Stimulated activated CD8-positive, alpha-beta memory T cell treated with anti-CD3 and anti-CD28 coated beads, Interleukin-4, amount 100 ng/mL, for 4 hours (primary cell): ENCODE data around the gene MAN2A2.

Experiments used
- DNase-seq, 2 donors: peaks; one replicate each; pipeline ENCODE4 v3.0.0-alpha.2; 2020; ENCODE audit warnings: low read depth in 2 of 2, low spot score in 1 of 2

Gene MAN2A2

DNA sequence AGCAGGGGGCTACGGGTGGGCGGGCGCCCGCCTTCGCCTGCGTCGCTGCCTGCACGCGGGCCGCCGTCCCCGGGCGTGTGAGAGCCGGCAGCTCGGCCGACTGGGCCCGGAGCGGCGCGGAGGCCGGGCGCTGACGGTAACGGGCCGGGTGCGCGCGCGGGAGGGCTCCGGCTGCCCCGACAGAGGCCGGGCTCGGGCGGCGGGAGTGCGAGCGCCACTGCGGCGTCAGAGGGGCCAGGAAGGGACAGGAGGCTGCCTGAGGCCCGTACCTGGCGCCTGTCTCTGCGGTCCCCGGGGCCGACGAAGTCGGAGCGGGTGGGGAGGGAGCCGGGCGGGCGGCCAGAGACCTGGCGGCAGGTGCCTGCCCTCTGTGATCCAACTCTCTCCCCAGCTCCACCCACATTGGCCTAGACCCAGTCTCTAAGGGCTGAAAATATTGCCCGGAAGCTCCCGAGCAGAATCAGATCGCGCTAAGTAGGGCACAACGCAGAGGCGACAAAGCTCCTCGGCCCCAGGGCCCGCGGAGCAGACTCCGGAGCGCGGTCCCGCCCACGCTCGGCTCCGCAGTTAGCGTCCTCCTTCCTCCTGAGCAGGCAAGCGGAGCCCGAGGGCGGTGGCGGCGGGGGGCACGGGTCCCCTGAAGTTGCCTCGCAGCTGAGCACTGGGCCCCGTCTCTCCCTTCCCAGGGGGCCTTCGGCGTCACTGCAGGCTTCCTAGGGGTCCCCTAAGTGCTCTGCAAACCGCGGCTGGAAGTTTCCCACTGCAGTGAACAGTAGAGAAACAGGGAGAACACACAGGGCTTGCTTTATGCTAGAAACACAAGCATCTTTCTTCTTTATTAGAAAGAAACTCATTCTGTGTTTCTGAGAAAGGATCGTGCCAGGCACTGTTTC, at the start of gene MAN2A2:
Gene MAN2A2, plus strand, starts transcription at position 463 of the 893 bp plus-strand sequence. CDS start 906 bp downstream, outside the sequence.
- DNase-seq = peak; percentile 58 to 69

DNA sequence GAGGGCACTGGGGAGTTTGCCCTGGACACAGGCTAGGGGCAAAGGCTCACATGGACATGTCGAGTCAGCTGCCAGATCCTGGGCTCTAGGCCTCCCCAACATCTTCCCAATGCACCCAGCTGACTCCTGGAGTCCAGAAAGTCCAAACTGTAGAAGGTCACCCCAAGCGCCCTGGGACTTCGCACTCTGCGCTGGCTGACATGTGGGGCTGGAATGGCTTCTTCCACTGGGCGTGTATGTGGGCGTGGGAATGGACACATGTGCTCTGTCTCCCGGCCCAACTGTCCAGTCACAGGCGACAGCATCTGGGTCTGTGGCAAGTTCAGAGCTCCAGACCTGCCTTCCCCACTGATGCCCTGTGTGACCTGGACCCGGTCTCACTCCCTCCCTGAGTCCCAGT, 48.0 kb upstream of the MAN2A2 start:
- no peak for DNase-seq

- DNase-seq = no peak
Measured at GRCh38 chr15:90857337-90857736, 45.8 kb upstream of the MAN2A2 start.

- no peak for DNase-seq
Measured at GRCh38 chr15:90857883-90858443, 45.1 kb upstream of the MAN2A2 start.

DNA sequence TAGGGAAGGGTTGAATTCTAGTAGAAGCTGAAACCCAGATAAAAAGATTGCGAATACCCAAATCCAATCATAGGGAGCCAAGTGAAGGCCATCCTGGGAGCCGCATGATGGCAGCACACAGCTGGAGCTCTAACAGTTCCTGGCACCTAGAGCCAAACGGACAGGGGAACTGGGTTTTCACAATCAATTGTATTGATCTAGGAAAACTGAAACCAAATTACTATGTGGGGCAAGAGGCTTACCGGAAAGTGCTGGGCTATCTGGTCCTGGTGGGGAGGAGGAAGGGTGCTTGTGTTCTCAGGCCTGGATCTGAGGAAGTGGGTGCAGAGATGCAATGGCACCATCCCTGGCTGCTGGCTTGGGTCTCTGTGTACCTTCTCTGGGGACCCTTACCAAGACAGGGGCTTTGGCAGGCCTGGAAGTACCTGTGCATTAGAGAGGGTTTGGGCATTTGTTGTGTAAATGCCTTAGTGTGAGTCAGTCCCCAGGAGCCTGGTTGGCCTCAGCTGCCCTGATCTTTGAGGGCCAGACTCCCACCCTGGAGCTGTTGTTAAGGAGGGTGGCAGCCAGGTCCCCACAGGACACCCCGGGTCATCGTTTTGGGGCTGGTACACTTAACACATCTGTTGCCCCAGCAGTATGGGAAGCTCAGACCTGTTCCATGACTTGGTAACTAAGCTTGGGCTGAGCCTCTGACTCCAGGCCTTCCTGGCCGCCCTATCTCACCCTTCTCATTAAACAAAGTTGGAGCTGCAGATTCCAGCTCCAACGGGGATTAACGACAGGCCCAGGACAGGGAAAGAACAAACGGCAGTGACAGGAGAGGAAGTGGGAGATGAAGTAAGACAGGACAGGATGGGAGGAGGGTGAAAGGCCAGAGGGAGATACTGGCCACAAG, 43.6 kb upstream of the MAN2A2 start:
- DNase-seq = no peak

DNA sequence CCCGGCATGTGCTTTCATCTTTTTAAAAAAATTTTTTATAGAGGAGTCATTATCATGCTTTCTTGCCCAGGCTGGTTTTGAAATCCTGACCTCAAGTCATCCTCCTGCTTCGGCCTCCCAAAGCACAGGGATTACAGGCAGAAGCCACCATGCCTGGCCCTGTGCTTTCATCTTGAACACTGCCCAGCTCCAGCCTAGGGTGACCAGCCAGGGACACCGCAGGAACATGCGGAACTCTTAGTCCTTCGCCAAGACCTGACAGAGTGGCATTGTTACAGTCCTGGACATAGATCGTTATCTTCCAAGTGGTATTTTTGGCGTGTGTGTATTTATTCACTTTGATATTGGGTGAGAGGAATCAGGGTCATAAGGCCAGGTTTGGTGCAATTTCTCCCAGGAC, 42.7 kb upstream of the MAN2A2 start:
- DNase-seq = no peak

GRCh38 chr15:90860942-90861675, 42.0 kb upstream of the MAN2A2 start:
- no peak for DNase-seq

GRCh38 chr15:90862487-90862886, 40.6 kb upstream of the MAN2A2 start:
- DNase-seq = no peak

DNA sequence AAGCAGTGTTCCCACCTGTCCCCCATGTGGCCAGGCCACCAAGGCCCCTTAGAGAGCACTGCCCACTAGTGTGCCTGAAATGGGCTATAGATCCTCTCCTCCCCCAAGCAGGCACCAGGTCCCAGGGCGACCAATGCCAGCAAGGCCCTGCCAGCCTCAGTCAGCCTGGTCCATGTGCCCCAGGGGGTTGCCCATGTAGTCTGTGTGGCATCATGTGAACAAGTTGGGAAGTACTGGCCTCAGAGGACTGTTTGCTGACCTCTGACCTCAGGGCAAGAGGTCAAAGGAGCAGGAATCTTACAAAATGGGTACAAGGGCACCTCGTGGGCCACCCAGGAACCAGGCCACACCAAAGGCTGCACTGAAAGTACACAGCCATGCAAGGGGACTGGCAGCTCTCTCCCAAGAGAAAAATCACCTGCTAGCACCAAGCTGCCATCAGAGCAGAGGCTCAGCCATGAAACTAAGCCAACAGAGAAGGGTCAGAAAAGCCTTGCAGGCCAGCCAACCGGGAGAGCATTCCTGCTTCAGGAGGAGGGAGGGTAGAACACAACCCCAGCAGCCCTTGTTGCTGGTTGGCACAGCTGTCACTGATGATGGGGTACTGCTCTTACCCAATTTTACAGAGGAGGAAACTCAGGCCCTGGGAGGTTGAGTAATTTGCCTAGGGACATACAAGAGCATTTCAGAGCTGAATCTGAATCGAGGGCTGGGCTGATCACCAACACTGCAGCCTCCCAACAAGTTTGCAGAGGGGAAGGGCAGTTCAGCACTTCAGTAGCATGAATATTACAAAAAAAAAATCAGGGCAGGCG, 39.9 kb upstream of the MAN2A2 start:
- DNase-seq = no peak

- no peak for DNase-seq
Measured at GRCh38 chr15:90863987-90864386, 39.1 kb upstream of the MAN2A2 start.

DNA sequence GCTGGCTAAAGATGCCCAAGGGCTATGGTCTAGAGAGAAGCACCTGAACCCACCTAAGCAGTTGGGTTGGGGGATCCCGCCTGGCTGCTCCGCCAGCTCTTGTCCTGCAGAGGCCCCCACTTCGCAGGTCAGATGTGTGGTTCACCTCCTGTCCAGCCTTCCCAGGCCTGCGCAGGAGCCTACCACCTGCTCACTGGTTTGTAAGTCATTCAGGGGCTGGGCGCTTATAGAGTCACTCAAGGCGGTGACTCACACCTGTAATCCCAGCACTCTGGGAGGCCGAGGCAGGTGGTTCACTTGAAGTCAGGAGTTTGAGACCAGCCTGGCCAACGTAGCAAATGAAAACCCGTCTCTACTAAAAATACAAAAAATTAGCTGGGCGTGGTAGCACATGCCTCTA, 38.6 kb upstream of the MAN2A2 start:
- no peak for DNase-seq

- DNase-seq = no peak
Measured at GRCh38 chr15:90865702-90866101, 37.4 kb upstream of the MAN2A2 start.

GRCh38 chr15:90866161-90866715, 36.9 kb upstream of the MAN2A2 start:
- no peak for DNase-seq

DNA sequence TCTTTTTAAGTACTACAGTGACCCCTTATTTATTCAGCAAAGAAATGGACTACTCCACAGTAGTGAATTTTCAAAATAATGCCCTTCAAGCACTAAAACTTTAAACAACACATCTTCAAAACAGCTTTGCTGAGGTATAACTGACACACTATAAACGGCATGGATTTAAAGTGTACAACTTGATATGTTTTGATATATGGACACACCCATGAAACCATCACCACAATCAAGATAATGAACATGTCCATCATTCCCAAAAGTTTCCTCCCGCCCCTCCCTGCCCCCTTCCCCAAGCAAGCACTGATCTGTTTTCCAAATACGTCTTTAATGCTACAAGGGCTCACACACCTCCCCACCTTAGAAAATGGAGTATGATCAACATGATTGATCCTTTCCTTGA, 36.3 kb upstream of the MAN2A2 start:
- DNase-seq = no peak

DNA sequence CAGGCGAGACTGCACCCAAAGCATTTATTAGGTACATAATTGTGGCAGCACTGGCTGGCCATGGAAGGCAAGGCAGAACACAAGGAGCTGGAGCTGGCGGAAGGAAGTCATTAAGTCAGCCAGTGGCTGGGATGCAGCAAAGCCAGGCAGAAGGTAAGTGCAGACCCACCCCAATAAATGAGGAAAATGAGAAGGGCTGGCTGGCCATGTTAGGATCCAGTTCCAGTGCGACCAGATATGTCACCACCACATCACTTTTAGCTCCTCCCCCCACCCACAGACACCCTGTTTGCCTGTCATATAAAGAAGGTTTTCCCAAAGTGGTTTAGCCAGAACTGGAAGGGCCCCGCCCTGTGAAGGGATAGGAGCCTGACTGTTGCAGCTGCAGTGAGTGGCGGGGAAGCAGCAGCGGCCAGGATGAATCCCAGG, 34.8 kb upstream of the MAN2A2 start, which contains the start of gene FURIN:
Gene FURIN, plus strand, starts transcription at position 328 of the 429 bp plus-strand sequence. CDS start 7,153 bp downstream, outside the sequence.
- no peak for DNase-seq

GRCh38 chr15:90869140-90869541, 34.0 kb upstream of the MAN2A2 start:
- no peak for DNase-seq

DNA sequence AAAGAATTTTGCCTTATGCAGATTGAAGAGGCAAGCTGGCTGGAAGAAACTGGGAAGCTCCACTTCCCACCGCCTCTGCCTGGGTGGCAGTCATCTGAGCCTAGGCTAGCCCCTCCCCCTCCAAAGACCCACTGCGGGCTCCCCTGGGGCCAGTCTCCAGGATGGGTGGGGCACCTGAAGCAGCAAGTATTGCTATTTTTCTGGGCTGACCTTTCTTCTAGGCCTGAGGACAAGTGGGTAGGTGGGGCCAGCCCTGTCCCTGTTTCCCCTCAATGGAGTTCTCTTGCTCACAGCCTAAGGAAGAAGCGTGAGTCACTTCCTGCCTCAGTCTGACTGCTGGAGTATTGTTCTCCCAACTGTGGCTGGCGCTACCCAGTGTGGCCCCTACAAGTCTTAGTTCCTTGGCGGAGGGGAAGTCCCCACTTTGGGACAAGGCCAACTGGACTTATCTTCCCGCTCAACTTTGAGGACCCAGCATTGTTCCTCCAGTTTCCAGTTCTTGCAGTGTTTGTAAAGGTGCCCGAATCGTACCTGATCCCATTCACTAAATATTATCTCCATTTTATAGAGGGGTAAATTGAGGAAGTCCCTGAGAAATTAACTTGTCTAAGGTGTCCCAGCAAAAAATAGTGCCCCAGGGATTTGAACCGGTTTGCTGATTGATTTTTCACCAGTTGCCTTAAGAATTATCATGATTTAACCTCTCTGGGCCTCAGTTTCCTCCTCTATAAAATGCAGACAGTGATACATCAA, 33.3 kb upstream of the MAN2A2 start:
- DNase-seq = no peak

GRCh38 chr15:90870354-90871138, 32.6 kb upstream of the MAN2A2 start:
- no peak for DNase-seq
